ENCODE data around the gene MSI2.

The MSI2 gene

GRCh38 chr17:57332501-57332900, 76.2 kb downstream of the MSI2 start:
- no peak for ATAC-seq
- TF ChIP-seq ARNTL (CRISPR knock-in tag; IDR thresholded peaks at IDR 0.05; ENCODE audit: borderline replicate concordance, low read depth) (no peak), ZFP30 (CRISPR knock-in tag; IDR thresholded peaks at IDR 0.05) (no peak), GLIS3 (CRISPR knock-in tag; IDR thresholded peaks at IDR 0.05) (no peak), CSRNP3 (CRISPR knock-in tag; IDR thresholded peaks at IDR 0.05) (no peak), RARB (CRISPR knock-in tag; IDR thresholded peaks at IDR 0.05) (no peak), ZNF70 (CRISPR knock-in tag; IDR thresholded peaks at IDR 0.05) (no peak), TOX (CRISPR knock-in tag; IDR thresholded peaks at IDR 0.05; ENCODE audit: borderline replicate concordance) (no peak), SNAI2 (CRISPR knock-in tag; IDR thresholded peaks at IDR 0.05) (no peak)

GRCh38 chr17:57335195-57335792, 79.0 kb downstream of the MSI2 start:
- ATAC-seq = no peak
- TF ChIP-seq CSDC2 (CRISPR knock-in tag; IDR thresholded peaks at IDR 0.05) = no peak
- no peak for TF ChIP-seq RARB (CRISPR knock-in tag; IDR thresholded peaks at IDR 0.05)
- TF ChIP-seq CSRNP3 (CRISPR knock-in tag; IDR thresholded peaks at IDR 0.05) = no peak
- TF ChIP-seq TOX (CRISPR knock-in tag; IDR thresholded peaks at IDR 0.05; ENCODE audit: borderline replicate concordance) = no peak
- no peak for TF ChIP-seq ZFP3 (CRISPR knock-in tag; IDR thresholded peaks at IDR 0.05)
- TF ChIP-seq, protein P1, sequence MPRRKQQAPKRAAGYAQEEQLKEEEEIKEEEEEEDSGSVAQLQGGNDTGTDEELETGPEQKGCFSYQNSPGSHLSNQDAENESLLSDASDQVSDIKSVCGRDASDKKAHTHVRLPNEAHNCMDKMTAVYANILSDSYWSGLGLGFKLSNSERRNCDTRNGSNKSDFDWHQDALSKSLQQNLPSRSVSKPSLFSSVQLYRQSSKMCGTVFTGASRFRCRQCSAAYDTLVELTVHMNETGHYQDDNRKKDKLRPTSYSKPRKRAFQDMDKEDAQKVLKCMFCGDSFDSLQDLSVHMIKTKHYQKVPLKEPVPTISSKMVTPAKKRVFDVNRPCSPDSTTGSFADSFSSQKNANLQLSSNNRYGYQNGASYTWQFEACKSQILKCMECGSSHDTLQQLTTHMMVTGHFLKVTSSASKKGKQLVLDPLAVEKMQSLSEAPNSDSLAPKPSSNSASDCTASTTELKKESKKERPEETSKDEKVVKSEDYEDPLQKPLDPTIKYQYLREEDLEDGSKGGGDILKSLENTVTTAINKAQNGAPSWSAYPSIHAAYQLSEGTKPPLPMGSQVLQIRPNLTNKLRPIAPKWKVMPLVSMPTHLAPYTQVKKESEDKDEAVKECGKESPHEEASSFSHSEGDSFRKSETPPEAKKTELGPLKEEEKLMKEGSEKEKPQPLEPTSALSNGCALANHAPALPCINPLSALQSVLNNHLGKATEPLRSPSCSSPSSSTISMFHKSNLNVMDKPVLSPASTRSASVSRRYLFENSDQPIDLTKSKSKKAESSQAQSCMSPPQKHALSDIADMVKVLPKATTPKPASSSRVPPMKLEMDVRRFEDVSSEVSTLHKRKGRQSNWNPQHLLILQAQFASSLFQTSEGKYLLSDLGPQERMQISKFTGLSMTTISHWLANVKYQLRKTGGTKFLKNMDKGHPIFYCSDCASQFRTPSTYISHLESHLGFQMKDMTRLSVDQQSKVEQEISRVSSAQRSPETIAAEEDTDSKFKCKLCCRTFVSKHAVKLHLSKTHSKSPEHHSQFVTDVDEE (CRISPR knock-in tag; IDR thresholded peaks at IDR 0.05) = no peak
- TF ChIP-seq OSR1 (CRISPR knock-in tag; IDR thresholded peaks at IDR 0.05) = no peak

DNA sequence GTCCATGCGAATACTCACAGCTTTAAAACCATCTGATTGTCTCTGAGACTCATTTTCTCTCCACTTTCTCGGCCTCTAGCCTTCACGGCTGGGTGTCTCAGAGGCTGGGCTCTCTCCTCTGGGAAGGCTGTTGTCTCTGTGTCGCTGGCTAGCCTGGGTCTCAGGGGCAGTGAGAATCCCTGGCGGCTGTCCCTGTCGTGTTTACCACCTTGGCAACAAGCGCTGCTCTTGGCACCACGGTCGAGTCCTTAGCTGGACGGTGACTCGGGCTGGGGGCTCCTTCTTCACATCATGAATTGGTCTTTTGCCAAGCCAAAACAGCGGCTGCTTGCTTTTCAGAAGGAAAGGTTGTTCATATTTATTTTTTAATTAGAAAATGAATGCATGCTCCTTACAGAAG, 81.1 kb downstream of the MSI2 start:
- no peak for ATAC-seq
- TF ChIP-seq ZFP3 (CRISPR knock-in tag; IDR thresholded peaks at IDR 0.05) = no peak
- TF ChIP-seq TCF4 (CRISPR knock-in tag; IDR thresholded peaks at IDR 0.05; ENCODE audit: borderline replicate concordance) = no peak
- TF ChIP-seq ZNF565 (CRISPR knock-in tag; conservative IDR thresholded peaks at IDR 0.05; ENCODE audit: low read depth) = no peak
- TF ChIP-seq CREB5 (CRISPR knock-in tag; IDR thresholded peaks at IDR 0.05; ENCODE audit: low read depth) = no peak
- no peak for TF ChIP-seq CSRNP3 (CRISPR knock-in tag; IDR thresholded peaks at IDR 0.05)
- TF ChIP-seq CSDC2 (CRISPR knock-in tag; IDR thresholded peaks at IDR 0.05) = no peak
- no peak for TF ChIP-seq OSR1 (CRISPR knock-in tag; IDR thresholded peaks at IDR 0.05)

GRCh38 chr17:57338257-57338914, 82.1 kb downstream of the MSI2 start:
- no peak for ATAC-seq
- TF ChIP-seq GLIS3 (CRISPR knock-in tag; IDR thresholded peaks at IDR 0.05) (no peak), ZC3H10 (CRISPR knock-in tag; IDR thresholded peaks at IDR 0.05) (no peak), ZNF565 (CRISPR knock-in tag; conservative IDR thresholded peaks at IDR 0.05; ENCODE audit: low read depth) (no peak), PATZ1 (CRISPR knock-in tag; IDR thresholded peaks at IDR 0.05; ENCODE audit: borderline replicate concordance) (no peak), PPARA (CRISPR knock-in tag; IDR thresholded peaks at IDR 0.05; ENCODE audit: borderline replicate concordance) (no peak), CSRNP3 (CRISPR knock-in tag; IDR thresholded peaks at IDR 0.05) (no peak), OSR1 (CRISPR knock-in tag; IDR thresholded peaks at IDR 0.05) (no peak), ISL1 (CRISPR knock-in tag; IDR thresholded peaks at IDR 0.05) (no peak), TOX (CRISPR knock-in tag; IDR thresholded peaks at IDR 0.05; ENCODE audit: borderline replicate concordance) (no peak), ARNTL (CRISPR knock-in tag; IDR thresholded peaks at IDR 0.05; ENCODE audit: borderline replicate concordance, low read depth) (no peak), ZNF8 (CRISPR knock-in tag; IDR thresholded peaks at IDR 0.05) (no peak), SNAI2 (CRISPR knock-in tag; IDR thresholded peaks at IDR 0.05) (no peak), ESRRG (CRISPR knock-in tag; IDR thresholded peaks at IDR 0.05) (no peak), TCF4 (CRISPR knock-in tag; IDR thresholded peaks at IDR 0.05; ENCODE audit: borderline replicate concordance) (no peak)
